ENCODE measurements around the gene ABHD16B. TPM values are rescaled to one million over a fixed set of nuclear protein-coding genes. Genes with fewer than 3 reads are reported as not detected.
"Not testable (repeated sequence)": the region's sequence is repeated elsewhere in the genome, so short reads cannot be mapped to it uniquely, and the experiment has no call there.

ABHD16B gene
- total and polyA plus RNA-seq, 5 donors from 2014 or later = 0.21 TPM; not detected in 4

- Mint-ChIP-seq H3K9me3 (no peaks in the 10 kb centered on the region), H3K36me3 (peaks cover 21% of the 10 kb centered on the region), H3K27me3 (no peaks in the 10 kb centered on the region), H3K4me1 (peaks cover 0 to 5% (median 1%) of the 10 kb centered on the region in 4 donors), H3K4me3 (no peak overlapping the region), H3K27ac (no peak overlapping the region)
- H3K36me3 ChIP-seq (ENCODE audit: control insufficient read depth, insufficient read depth, low read length) = peaks cover 51% of the 10 kb centered on the region
- no peaks in the 10 kb centered on the region for H3K4me1 ChIP-seq (ENCODE audit: control insufficient read depth, insufficient read depth, low read length, poor library complexity, severe bottlenecking)
- no peak overlapping the region for H3K27ac ChIP-seq (ENCODE audit: insufficient read depth, low read length, poor library complexity, severe bottlenecking)
- no peaks in the 10 kb centered on the region for H3K9me3 ChIP-seq (ENCODE audit: control insufficient read depth in 2 of 2, low read length in 2 of 2)
- no peak overlapping the region for H3K4me3 ChIP-seq (ENCODE audit: low read depth, low read length)
- DNase-seq (no peak), ATAC-seq (ENCODE audit: low read depth in 2 of 2) (no peak)
- H3K27me3 ChIP-seq (ENCODE audit: control insufficient read depth, insufficient read depth, low read length) = no peaks in the 10 kb centered on the region
These were observed 17.8 kb downstream of the ABHD16B start for GRCh38 chr20:63878899-63879663.

DNA sequence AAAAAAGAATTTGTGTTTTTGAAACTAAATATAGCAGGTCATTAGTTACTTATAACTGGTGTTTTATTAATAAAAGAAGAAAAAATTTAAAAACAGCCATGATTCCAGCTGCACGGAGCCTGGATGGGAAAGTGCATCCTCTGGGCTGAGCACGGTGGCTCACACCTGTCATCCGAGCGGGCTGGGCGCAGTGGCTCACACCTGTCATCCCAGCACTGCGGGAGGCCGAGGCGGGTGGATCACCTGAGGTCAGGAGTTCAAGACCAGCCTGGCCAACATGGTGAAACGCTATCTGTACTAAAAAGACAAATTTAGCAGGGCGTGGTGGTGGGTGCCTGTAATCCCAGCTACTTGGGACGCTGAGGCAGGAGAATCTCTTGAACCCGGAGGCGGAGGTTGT lies 19.6 kb downstream of the ABHD16B start:
- H3K27me3 ChIP-seq (ENCODE audit: control insufficient read depth, insufficient read depth, low read length); H3K9me3 Mint-ChIP-seq; H3K27ac ChIP-seq (ENCODE audit: insufficient read depth, low read length, poor library complexity, severe bottlenecking); DNase-seq; ATAC-seq (ENCODE audit: low read depth in 2 of 2); H3K4me3 Mint-ChIP-seq; H3K27me3 Mint-ChIP-seq; H3K4me1 Mint-ChIP-seq; H3K9me3 ChIP-seq (ENCODE audit: control insufficient read depth in 2 of 2, low read length in 2 of 2); H3K27ac Mint-ChIP-seq; H3K4me3 ChIP-seq (ENCODE audit: low read depth, low read length); H3K4me1 ChIP-seq (ENCODE audit: control insufficient read depth, insufficient read depth, low read length, poor library complexity, severe bottlenecking): not testable (repeated sequence)
- peaks cover 47% of the 10 kb centered on the region for H3K36me3 ChIP-seq (ENCODE audit: control insufficient read depth, insufficient read depth, low read length)
- peaks cover 15% of the 10 kb centered on the region for H3K36me3 Mint-ChIP-seq

- no peak overlapping the region for H3K27ac Mint-ChIP-seq
- ATAC-seq (ENCODE audit: low read depth in 2 of 2) (no peak), DNase-seq (no peak)
- H3K4me1 Mint-ChIP-seq = peaks cover 0 to 2% (median 0%) of the 10 kb centered on the region in 4 donors
- H3K27me3 Mint-ChIP-seq = no peaks in the 10 kb centered on the region
- no peak overlapping the region for H3K4me3 Mint-ChIP-seq
- Histone ChIP-seq H3K27ac (ENCODE audit: insufficient read depth, low read length, poor library complexity, severe bottlenecking) (no peak overlapping the region), H3K9me3 (ENCODE audit: control insufficient read depth in 2 of 2, low read length in 2 of 2) (no peaks in the 10 kb centered on the region), H3K4me3 (ENCODE audit: low read depth, low read length) (no peak overlapping the region), H3K4me1 (ENCODE audit: control insufficient read depth, insufficient read depth, low read length, poor library complexity, severe bottlenecking) (no peaks in the 10 kb centered on the region), H3K27me3 (ENCODE audit: control insufficient read depth, insufficient read depth, low read length) (no peaks in the 10 kb centered on the region), H3K36me3 (ENCODE audit: control insufficient read depth, insufficient read depth, low read length) (peaks cover 40% of the 10 kb centered on the region)
- H3K9me3 Mint-ChIP-seq = no peaks in the 10 kb centered on the region
- peaks cover 9% of the 10 kb centered on the region for H3K36me3 Mint-ChIP-seq
These were observed 20.3 kb downstream of the ABHD16B start for GRCh38 chr20:63881451-63882226.

- H3K4me1 Mint-ChIP-seq = peaks cover 0 to 2% (median 0%) of the 10 kb centered on the region in 4 donors
- H3K9me3 ChIP-seq (ENCODE audit: control insufficient read depth in 2 of 2, low read length in 2 of 2) = no peaks in the 10 kb centered on the region
- H3K36me3 ChIP-seq (ENCODE audit: control insufficient read depth, insufficient read depth, low read length) = peaks cover 43% of the 10 kb centered on the region
- no peak overlapping the region for H3K4me3 Mint-ChIP-seq
- no peaks in the 10 kb centered on the region for H3K27me3 ChIP-seq (ENCODE audit: control insufficient read depth, insufficient read depth, low read length)
- H3K27ac Mint-ChIP-seq = no peak overlapping the region
- H3K4me1 ChIP-seq (ENCODE audit: control insufficient read depth, insufficient read depth, low read length, poor library complexity, severe bottlenecking) = no peaks in the 10 kb centered on the region
- no peak for DNase-seq
- no peaks in the 10 kb centered on the region for H3K27me3 Mint-ChIP-seq
- H3K36me3 Mint-ChIP-seq = peaks cover 15% of the 10 kb centered on the region
- H3K4me3 ChIP-seq (ENCODE audit: low read depth, low read length) = no peak overlapping the region
- ATAC-seq (ENCODE audit: low read depth in 2 of 2) = no peak
- H3K27ac ChIP-seq (ENCODE audit: insufficient read depth, low read length, poor library complexity, severe bottlenecking) = no peak overlapping the region
- no peaks in the 10 kb centered on the region for H3K9me3 Mint-ChIP-seq
These were observed 21.2 kb downstream of the ABHD16B start for GRCh38 chr20:63882257-63883200.

DNA sequence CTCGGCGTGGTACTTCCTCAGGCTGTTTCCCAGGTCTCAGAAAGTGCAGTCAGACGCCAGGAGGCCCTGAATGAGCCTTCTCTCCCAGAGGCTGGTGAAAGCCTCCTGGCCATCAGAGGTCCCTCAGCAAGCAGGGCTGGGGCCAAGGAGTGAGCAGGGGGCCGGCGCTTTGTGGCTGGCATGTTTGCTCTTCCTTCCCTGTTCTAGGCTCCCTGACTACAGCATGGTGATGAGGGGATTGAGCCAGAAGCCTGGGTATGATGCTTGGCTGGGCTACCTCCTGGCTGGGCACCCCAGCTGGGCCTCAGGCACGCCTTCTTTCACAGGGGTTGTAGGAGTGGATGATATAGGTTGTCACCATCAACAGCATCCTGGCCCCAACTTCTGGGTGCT lies 21.9 kb downstream of the ABHD16B start:
- Histone ChIP-seq H3K9me3 (ENCODE audit: control insufficient read depth in 2 of 2, low read length in 2 of 2) (no peaks in the 10 kb centered on the region), H3K27me3 (ENCODE audit: control insufficient read depth, insufficient read depth, low read length) (no peaks in the 10 kb centered on the region), H3K27ac (ENCODE audit: insufficient read depth, low read length, poor library complexity, severe bottlenecking) (no peak overlapping the region), H3K36me3 (ENCODE audit: control insufficient read depth, insufficient read depth, low read length) (peaks cover 42% of the 10 kb centered on the region), H3K4me1 (ENCODE audit: control insufficient read depth, insufficient read depth, low read length, poor library complexity, severe bottlenecking) (no peaks in the 10 kb centered on the region), H3K4me3 (ENCODE audit: low read depth, low read length) (no peak overlapping the region)
- H3K27ac Mint-ChIP-seq = no peak overlapping the region
- no peaks in the 10 kb centered on the region for H3K27me3 Mint-ChIP-seq
- H3K4me3 Mint-ChIP-seq = no peak overlapping the region
- ATAC-seq (ENCODE audit: low read depth in 2 of 2) (no peak), DNase-seq (no peak)
- H3K36me3 Mint-ChIP-seq = peaks cover 16% of the 10 kb centered on the region
- H3K4me1 Mint-ChIP-seq = peaks cover 0 to 2% (median 0%) of the 10 kb centered on the region in 4 donors
- H3K9me3 Mint-ChIP-seq = no peaks in the 10 kb centered on the region

- no peak for DNase-seq
- H3K27me3 Mint-ChIP-seq = no peaks in the 10 kb centered on the region
- no peak for ATAC-seq (ENCODE audit: low read depth in 2 of 2)
- Histone ChIP-seq H3K36me3 (ENCODE audit: control insufficient read depth, insufficient read depth, low read length) (peaks cover 45% of the 10 kb centered on the region), H3K27ac (ENCODE audit: insufficient read depth, low read length, poor library complexity, severe bottlenecking) (no peak overlapping the region), H3K4me3 (ENCODE audit: low read depth, low read length) (no peak overlapping the region), H3K9me3 (ENCODE audit: control insufficient read depth in 2 of 2, low read length in 2 of 2) (no peaks in the 10 kb centered on the region), H3K4me1 (ENCODE audit: control insufficient read depth, insufficient read depth, low read length, poor library complexity, severe bottlenecking) (no peaks in the 10 kb centered on the region), H3K27me3 (ENCODE audit: control insufficient read depth, insufficient read depth, low read length) (no peaks in the 10 kb centered on the region)
- peaks cover 16% of the 10 kb centered on the region for H3K36me3 Mint-ChIP-seq
- H3K27ac Mint-ChIP-seq = no peak overlapping the region
- H3K9me3 Mint-ChIP-seq = no peaks in the 10 kb centered on the region
- H3K4me3 Mint-ChIP-seq = peak overlapping the region in 1 of 4 donors; percentile 58
- H3K4me1 Mint-ChIP-seq = peaks cover 0 to 2% (median 0%) of the 10 kb centered on the region in 4 donors
These were observed 23.4 kb downstream of the ABHD16B start for GRCh38 chr20:63884506-63885263.
